GM19397 (cell line): ENCODE results near the gene TOB1.

Source experiments
- ATAC-seq: cut with Tn5 transposase; IDR thresholded peaks from one replicate; pipeline ENCODE4 v1.9.1; 2021; ENCODE audit warnings: mild to moderate bottlenecking, moderate library complexity; ENCODE audit not compliant: unreplicated experiment

Gene TOB1

GRCh38 chr17:50848711-50849110 is 17.4 kb downstream of the TOB1 start:
- no peak for ATAC-seq

DNA sequence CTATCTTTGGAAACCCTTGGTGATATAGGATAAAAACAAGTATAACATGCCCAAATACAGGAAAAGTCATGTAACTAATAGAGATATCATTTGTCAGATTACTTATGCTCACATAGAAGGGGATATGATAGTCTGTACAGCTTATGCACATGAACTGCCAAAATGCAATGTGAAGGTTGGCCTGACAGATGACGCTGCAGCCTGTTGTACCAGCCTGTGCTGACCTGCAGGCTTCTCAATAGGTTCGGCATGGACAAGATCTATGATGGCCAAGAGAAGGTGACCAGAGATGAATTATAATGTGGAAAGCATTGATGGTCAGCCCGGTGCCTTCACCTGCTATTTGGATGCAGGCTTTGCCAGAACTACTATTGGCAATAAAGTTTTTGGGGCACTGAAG is 18.1 kb downstream of the TOB1 start:
- no peak for ATAC-seq

DNA sequence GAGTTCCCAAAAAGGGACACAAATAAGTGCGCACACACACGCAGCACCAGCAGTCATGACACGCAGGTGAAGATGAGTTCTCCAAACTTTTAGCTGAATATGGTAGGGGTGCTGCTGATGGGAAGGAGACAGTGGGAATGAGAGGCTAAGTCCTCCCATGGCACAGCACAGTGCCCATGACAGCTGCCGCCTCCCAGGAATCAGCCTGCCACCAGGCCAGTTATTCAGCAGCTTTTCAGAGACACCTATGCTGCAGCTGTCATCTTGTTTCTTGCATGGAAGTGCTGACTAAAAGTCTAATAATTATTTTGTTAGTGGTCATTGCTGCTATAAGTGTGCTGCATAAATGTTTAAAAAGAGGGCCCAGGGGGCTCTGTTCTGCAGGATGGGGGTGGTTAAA is 18.6 kb downstream of the TOB1 start:
- ATAC-seq = no peak

DNA sequence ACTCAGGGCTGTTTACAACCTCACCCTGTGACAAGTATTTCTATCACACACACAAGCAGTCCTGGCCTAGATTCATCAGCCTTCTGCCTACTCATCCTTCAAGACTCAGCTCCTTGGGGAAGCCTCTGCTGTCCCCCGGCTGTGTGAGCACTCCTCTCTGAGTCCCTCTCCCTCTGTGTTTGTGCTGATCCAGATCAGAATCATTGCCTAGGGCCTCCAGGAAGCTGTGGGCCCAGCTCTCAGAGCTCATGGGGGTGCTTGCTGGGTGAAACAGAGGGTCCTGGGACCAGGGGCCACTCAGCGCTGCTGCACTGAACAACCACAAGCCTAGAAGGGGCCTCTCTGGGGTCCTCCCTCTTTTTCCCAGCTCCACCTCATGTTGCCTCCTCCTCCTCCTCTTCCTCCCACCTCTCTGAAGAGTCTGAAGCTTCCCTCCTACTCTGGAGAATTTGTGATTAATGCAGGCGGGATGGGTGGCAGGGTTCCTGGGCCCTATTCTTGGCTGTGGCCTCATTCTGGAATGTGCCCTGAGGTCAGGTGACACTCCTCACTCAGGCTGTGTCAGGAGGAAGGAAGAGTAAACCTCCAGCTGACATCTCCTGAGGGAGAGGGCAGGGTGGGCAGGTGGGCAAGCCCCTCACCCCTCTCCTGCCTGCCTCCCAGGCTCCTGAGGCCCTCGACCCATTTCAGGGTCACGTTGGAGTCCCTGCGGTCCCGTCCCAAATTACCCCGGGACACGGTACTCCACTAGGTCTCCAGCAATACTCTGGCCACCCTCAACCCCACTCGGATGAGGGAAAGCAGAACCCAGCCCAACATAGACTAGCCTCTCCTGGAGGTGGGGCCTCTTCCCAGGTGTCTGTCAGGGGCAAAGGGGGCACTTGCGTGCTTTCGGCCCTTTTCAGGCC is 20.7 kb downstream of the TOB1 start:
- no peak for ATAC-seq

DNA sequence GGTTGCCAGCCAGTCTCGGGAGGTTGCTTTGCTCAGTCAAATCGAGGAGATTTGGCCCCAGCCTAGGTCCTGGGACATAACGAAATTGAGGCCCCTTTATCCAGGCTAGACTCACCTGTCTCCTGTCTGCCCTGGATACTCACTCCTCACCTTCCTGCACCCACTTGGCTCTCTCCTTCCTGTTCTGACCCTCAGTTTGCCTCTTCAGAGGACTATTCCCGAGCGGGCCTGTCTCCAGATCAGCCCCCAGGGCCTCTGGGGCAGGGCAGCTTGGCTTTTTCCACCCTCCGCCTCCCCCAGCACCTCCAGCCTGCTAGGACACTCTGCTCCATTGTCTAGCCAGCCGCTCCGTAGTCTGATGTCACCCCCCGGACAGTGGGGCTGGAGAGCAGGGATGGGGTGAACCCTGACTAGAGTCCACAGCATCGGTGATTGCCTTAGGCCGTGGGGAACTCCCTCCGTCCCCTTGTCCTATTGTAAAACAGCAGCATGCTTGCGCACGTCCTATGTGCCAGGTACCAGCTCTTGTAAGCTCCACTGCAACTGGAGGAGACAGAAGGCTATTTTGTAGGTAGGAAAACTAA is 21.9 kb downstream of the TOB1 start:
- ATAC-seq = no peak

- ATAC-seq = no peak
Measured at GRCh38 chr17:50843150-50843905, 22.8 kb downstream of the TOB1 start.

- ATAC-seq = no peak
Measured at GRCh38 chr17:50842506-50843149, 23.5 kb downstream of the TOB1 start.

DNA sequence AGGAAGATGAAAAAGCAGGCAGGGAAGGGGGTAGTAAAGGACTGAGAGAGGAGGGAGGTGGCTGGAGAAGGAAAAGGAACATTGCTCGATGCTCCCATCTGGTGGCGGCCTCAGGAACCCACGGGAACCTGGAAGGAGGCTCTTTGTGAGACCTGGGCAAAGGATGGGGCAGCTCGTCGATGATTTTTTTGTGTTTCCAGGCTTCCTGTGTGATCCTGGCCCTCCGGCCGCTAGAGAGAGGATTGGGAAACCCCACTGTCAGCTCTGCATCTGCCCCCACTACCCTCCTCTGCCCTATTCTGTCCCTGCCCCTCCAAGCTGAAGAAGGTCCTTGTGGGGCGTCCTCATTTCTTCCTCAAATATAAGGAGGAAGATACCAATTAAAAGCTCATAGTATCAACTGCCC is 24.2 kb downstream of the TOB1 start:
- ATAC-seq = no peak

GRCh38 chr17:50841277-50841948 is 24.7 kb downstream of the TOB1 start:
- no peak for ATAC-seq

GRCh38 chr17:50840311-50840851 is 25.8 kb downstream of the TOB1 start:
- ATAC-seq = no peak

- ATAC-seq = no peak
Measured at GRCh38 chr17:50839591-50840310, 26.4 kb downstream of the TOB1 start.

- ATAC-seq = no peak
Measured at GRCh38 chr17:50837980-50838954, 27.9 kb downstream of the TOB1 start.

DNA sequence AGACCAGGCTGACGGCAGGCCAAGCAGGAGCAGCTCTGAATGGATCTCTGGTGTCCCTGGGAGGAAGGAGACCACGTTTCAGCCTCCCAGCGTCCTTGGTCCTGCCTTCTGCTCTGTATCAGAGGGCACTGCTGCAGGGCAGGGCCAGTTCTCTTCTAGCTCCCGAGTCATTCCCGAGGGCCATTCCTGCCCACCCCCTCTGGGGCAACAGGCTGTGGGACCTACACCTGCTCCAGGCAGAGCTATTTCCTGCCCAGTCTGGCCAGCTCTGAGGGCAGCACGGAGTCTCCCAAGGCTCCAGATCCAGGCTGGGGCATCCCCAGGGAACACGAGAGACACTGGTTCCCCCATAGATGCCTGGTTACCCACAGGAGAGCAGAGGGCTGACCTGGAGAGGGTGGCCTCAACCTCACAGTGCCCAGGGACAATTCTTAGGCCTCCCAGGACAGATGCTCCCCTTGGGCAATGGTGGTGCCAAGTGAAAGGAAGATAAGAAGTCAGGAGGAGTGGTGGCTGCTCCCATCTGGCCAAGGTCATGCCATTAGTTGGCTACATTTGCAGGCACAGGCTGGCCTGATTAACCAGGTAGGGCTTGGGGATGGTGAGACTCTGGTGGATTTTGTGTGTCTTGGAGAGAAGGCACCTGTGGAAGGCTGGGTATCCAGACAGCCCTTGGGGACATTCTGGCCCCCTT is 28.7 kb downstream of the TOB1 start:
- ATAC-seq = no peak

DNA sequence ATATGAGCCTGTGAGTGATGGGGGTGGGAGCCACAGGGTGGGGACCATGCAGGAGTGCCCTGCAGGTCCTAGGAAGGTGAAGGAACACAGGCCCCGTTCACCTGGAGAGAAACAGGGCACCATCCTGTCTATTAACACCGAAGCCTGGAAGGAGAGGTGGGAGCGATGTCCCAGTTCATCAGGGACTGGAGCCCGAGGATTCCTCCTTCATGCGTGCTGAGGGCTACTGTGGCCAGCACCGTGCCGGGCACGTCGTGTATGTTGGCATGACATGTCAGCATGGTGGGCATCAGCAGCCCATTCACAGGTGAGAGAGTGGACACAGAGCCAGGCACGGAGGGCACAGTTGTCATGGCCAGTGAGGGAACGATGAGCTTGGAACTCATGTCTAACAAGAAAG is 29.3 kb downstream of the TOB1 start:
- no peak for ATAC-seq

DNA sequence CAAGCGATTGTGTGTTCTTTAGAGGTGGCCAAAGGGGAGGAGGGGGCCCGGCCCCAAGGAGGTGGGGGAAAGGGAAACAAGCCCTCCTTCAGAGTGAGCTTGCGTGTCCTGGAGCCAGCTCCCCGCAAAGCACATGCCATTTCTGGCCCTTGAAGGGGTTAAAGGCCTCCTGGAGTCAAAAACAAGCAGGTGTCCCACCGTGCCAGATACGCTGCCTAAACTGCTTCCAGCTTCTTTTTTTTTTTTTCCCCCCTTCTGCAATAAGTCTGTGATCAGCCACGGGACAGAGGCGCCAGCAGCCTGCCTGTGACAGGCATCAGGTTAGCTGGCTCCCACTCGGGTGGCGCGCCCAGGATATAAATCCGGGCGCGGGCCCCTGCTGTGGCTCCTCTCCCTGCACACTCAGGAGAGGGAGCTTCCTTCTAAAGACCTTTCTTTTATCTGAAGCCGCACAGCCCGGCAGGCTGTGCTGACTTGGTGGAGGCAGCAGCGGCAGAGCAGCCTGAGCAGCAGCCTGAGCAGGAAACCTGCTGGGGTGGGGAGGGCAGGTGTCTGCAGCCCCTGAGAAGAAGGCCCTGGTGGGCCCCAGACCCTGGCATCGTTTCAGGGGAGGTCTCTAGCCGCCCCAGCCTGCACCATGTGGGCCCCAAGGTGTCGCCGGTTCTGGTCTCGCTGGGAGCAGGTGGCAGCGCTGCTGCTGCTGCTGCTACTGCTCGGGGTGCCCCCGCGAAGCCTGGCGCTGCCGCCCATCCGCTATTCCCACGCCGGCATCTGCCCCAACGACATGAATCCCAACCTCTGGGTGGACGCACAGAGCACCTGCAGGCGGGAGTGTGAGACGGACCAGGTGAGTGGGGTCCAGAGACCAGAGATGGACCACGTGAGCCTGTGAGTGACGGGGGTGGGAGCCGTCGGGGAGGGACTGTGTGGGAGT is 30.6 kb downstream of the TOB1 start, which contains the start of gene WFIKKN2:
TSS of gene WFIKKN2 (plus strand) at position 286 of the 934 bp plus-strand sequence. CDS start at position 638, 352 bp downstream.
- no peak for ATAC-seq

DNA sequence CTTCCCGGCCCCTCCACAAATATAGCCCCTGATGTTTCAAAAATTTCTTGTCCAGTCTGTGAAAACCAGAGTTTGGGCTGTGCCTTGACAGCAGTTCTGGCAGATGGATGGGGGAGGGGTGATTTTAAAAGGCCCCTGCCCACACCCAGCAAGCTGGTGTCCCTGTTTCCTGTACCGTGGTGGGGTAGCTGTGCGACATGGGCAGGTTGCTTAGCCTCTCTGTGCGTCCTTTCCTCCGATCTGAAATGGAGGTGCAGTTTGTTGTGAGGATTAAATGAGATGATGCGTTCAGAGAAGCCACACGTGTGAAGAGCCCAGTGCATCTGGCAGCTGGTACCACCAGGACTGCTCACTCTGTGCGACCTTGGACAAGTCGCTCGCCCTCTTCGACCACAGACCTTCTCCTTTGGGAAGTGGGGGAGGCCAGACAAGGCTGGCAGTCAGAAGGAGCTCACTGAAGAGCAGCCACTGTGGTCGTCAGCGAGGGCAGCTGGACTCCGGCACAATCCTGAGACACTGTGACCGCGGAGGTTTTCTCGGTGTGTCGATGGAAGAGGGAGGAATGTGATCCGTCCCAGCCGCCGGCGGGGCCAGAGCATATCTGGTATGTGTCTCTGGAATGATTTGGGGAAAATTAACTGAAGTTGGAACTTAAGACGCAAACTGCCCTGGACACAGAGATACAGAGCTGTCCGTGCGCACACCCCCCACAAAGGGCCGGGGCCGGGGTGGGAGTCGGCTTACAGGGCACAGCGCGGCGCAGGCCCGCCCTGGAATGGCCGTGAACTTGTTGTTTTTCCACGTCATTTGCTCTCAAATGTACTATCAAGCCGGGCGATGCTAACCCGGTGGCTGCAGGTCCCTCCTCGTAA is 31.5 kb downstream of the TOB1 start:
- ATAC-seq = no peak
